HepG2 (cell line): ENCODE measurements around the gene TBC1D24. TPM values are rescaled to one million over a fixed set of nuclear protein-coding genes. Genes with fewer than 3 reads are reported as not detected.
"Not testable (repeated sequence)": the region's sequence is repeated elsewhere in the genome, so short reads cannot be mapped to it uniquely, and the experiment has no call there.

Experiments used
- CBX5 ChIP-seq: sonication (generic); formaldehyde crosslinking; IDR thresholded peaks from 2 replicates; pipeline ENCODE4 v1.4.0; 2020; ENCODE audit warnings: missing genetic modification reagents, borderline replicate concordance
- DMAP1 ChIP-seq: IDR thresholded peaks from 2 replicates; pipeline ENCODE4 v1.6.1; 2016
- ELF3 ChIP-seq: IDR thresholded peaks from 2 replicates; pipeline ENCODE4 v1.6.1; 2016; ENCODE audit warnings: missing genetic modification reagents, missing compliant biosample characterization
- GABPB1 ChIP-seq: IDR thresholded peaks from 2 replicates; pipeline ENCODE4 v1.6.1; 2016; ENCODE audit warnings: mild to moderate bottlenecking, missing genetic modification reagents, moderate library complexity, missing compliant biosample characterization
- IRF2 ChIP-seq: IDR thresholded peaks from 2 replicates; pipeline ENCODE4 v1.6.1; 2018; ENCODE audit warnings: missing genetic modification reagents, missing compliant biosample characterization
- KDM3A ChIP-seq: IDR thresholded peaks from 2 replicates; pipeline ENCODE4 v1.6.1; 2018; ENCODE audit warnings: low read depth, missing compliant biosample characterization
- MEF2D ChIP-seq: sonication (generic); formaldehyde crosslinking; IDR thresholded peaks from 2 replicates; pipeline ENCODE4 v1.5.1; 2020; ENCODE audit warnings: mild to moderate bottlenecking, missing genetic modification reagents
- MEIS2 ChIP-seq: sonication (generic); formaldehyde crosslinking; IDR thresholded peaks from 2 replicates; pipeline ENCODE4 v1.9.0; 2021; ENCODE audit warnings: mild to moderate bottlenecking, missing genetic modification reagents
- NFKB2 ChIP-seq: sonication (generic); formaldehyde crosslinking; IDR thresholded peaks from 2 replicates; pipeline ENCODE4 v1.4.0; 2020; ENCODE audit warnings: missing genetic modification reagents, borderline replicate concordance
- NONO ChIP-seq, 2 experiments: fragments of 450-650 bp in 1 of 2; sonication (generic) in 1 of 2; formaldehyde crosslinking in 1 of 2; IDR thresholded peaks in 1 of 2; conservative IDR thresholded peaks in 1 of 2; 2 replicates each; pipeline versions ENCODE4 v1.6.1 to v1.8.0; 2017 to 2022; ENCODE audit warnings: mild to moderate bottlenecking in 1 of 2, missing genetic modification reagents in 1 of 2, moderate library complexity in 1 of 2
- NR2C2 ChIP-seq: sonication (generic); formaldehyde crosslinking; IDR thresholded peaks from 2 replicates; pipeline ENCODE4 v1.4.0; 2020; ENCODE audit warnings: missing genetic modification reagents, mild to moderate bottlenecking, moderate library complexity, borderline replicate concordance
- PHF20 ChIP-seq: sonication (generic); formaldehyde crosslinking; IDR thresholded peaks from 2 replicates; pipeline ENCODE4 v1.5.0; 2020; ENCODE audit warnings: mild to moderate bottlenecking, missing genetic modification reagents
- PHF8 ChIP-seq: sonication (generic); formaldehyde crosslinking; IDR thresholded peaks from 2 replicates; pipeline ENCODE4 v1.5.0; 2020; ENCODE audit warnings: missing genetic modification reagents
- SOX5 ChIP-seq: IDR thresholded peaks from 2 replicates; pipeline ENCODE4 v1.6.1; 2016; ENCODE audit warnings: borderline replicate concordance
- SPEN ChIP-seq: sonication (generic); formaldehyde crosslinking; IDR thresholded peaks from 2 replicates; pipeline ENCODE4 v1.5.1; 2020; ENCODE audit warnings: low read depth, mild to moderate bottlenecking, missing genetic modification reagents
- SRY ChIP-seq: sonication (generic); formaldehyde crosslinking; IDR thresholded peaks from 2 replicates; pipeline ENCODE4 v1.8.0; 2022; ENCODE audit warnings: mild to moderate bottlenecking, missing genetic modification reagents
- TFDP2 ChIP-seq: sonication (generic); formaldehyde crosslinking; IDR thresholded peaks from 2 replicates; pipeline ENCODE4 v1.4.0; 2020; ENCODE audit warnings: missing genetic modification reagents
- TFE3 ChIP-seq: IDR thresholded peaks from 2 replicates; pipeline ENCODE4 v1.6.1; 2016
- ZNF121 ChIP-seq: sonication (generic); formaldehyde crosslinking; IDR thresholded peaks from 2 replicates; pipeline ENCODE4 v1.5.0; 2020; ENCODE audit warnings: mild to moderate bottlenecking, missing genetic modification reagents
- ZNF280B ChIP-seq: sonication (generic); formaldehyde crosslinking; IDR thresholded peaks from 2 replicates; pipeline ENCODE4 v1.5.0; 2020; ENCODE audit warnings: missing genetic modification reagents, mild to moderate bottlenecking, borderline replicate concordance
- ZNF292 ChIP-seq: sonication (generic); formaldehyde crosslinking; IDR thresholded peaks from 2 replicates; pipeline ENCODE4 v1.8.1; 2022; ENCODE audit warnings: mild to moderate bottlenecking, low read depth, missing genetic modification reagents, borderline replicate concordance
- ZNF710 ChIP-seq: sonication (generic); formaldehyde crosslinking; IDR thresholded peaks from 2 replicates; pipeline ENCODE4 v1.5.0; 2020; ENCODE audit warnings: mild to moderate bottlenecking, missing genetic modification reagents, borderline replicate concordance
- ZNF792 ChIP-seq: IDR thresholded peaks from 2 replicates; pipeline ENCODE4 v1.6.1; 2016
- polyA plus RNA-seq, 8 experiments: library from polyadenylated mRNA; depleted of rRNA in 3 of 8; stranded (reverse) in 7 of 8; unstranded in 1 of 8; fragments of >200 nt; fragmentation: Illumina TruSeq in 4 of 8; extraction: Trizol in 4 of 8; gene quantifications; 2 replicates each; pipeline versions ENCODE4 v1.2.1 to v1.2.3, GENCODE V29; 2011 to 2016; ENCODE audit warnings: low read depth in 4 of 8, missing spikeins in 1 of 8, mixed read lengths in 1 of 8; ENCODE audit not compliant: insufficient read depth in 1 of 8
- total RNA-seq, 5 experiments: library from RNA; depleted of rRNA; stranded (reverse); fragments of >200 nt; fragmentation: Illumina TruSeq; extraction: Trizol; gene quantifications; 2 replicates each; pipeline ENCODE4 v1.2.3, GENCODE V29; 2016; ENCODE audit warnings: low read depth in 1 of 5

Gene TBC1D24
- total and polyA plus RNA-seq, 2 of the 13 experiments (the other 11 are each of a cell fraction or from before 2014, with no cell fraction given), result 7.7 to 13.7 TPM

GRCh38 chr16:2541409-2541808 lies 66.5 kb downstream of the TBC1D24 start (continued):
- TF ChIP-seq ZNF280B (CRISPR knock-in tag) (0 out of 2 replicates have a peak, but pooled peaks have one; percentile 50), MEIS2 (CRISPR knock-in tag) (peak; percentile 61; the same call in 1 of the 2 replicates), ZNF121 (CRISPR knock-in tag) (peak; percentile 59; the same call in 1 of the 2 replicates), SPEN (peak; percentile 46; the same call in 1 of the 2 replicates), GABPB1 (CRISPR knock-in tag) (peak; percentile 61), NFKB2 (CRISPR knock-in tag) (peak; percentile 58; the same call in 1 of the 2 replicates), ELF3 (CRISPR knock-in tag) (peak; percentile 80; the same call in 1 of the 2 replicates), NONO (CRISPR knock-in tag; conservative IDR thresholded peaks at IDR 0.05) (peak; percentile 73; the same call in 1 of the 2 replicates), ZNF710 (CRISPR knock-in tag) (peak; percentile 23; the same call in 1 of the 2 replicates), IRF2 (peak; percentile 54; the same call in 1 of the 2 replicates), SOX5 (CRISPR knock-in tag) (peak; percentile 58; the same call in 1 of the 2 replicates), PHF20 (CRISPR knock-in tag) (0 out of 2 replicates have a peak, but pooled peaks have one; percentile 16), CBX5 (peak; percentile 49; the same call in 1 of the 2 replicates), ZNF292 (CRISPR knock-in tag) (peak; percentile 73; the same call in 1 of the 2 replicates), MEF2D (CRISPR knock-in tag) (0 out of 2 replicates have a peak, but pooled peaks have one; percentile 52), NR2C2 (CRISPR knock-in tag) (peak; percentile 84), TFE3 (CRISPR knock-in tag) (peak; percentile 72), ZNF792 (CRISPR knock-in tag) (0 out of 2 replicates have a peak, but pooled peaks have one; percentile 37), PHF8 (0 out of 2 replicates have a peak, but pooled peaks have one; percentile 36), DMAP1 (peak; percentile 73), KDM3A (0 out of 2 replicates have a peak, but pooled peaks have one; percentile 38), TFDP2 (CRISPR knock-in tag) (peak; percentile 51; the same call in 1 of the 2 replicates), SRY (0 out of 2 replicates have a peak, but pooled peaks have one; percentile 54)
- TF ChIP-seq NONO (IDR thresholded peaks at IDR 0.05), result not testable (repeated sequence)
